DND-41 (cell line): ENCODE data around the gene VSIG1.

Experiments used
- ATAC-seq: fragments of 200-7000 bp; cut with Tn5 transposase; 3 replicates; pipeline ENCODE4 v1.9.1; 2021; ENCODE audit warnings: low read depth; ENCODE audit not compliant: insufficient read depth
- DNase-seq: peaks from one replicate; pipeline ENCODE4 v3.0.0-alpha.2; 2020
- H2AFZ ChIP-seq: 2 replicates; pipeline ENCODE4 v1.6.0; 2012; ENCODE audit warnings: low read depth, low read length
- H3K27ac ChIP-seq: 2 replicates; pipeline ENCODE4 v1.5.1; 2012; ENCODE audit warnings: low read length, inconsistent platforms
- H3K27me3 ChIP-seq: fragments of 200-600 bp; sonication (generic); 2 replicates; pipeline ENCODE4 v1.6.0; 2012; ENCODE audit warnings: low read length, mild to moderate bottlenecking, inconsistent platforms; ENCODE audit not compliant: insufficient read depth, poor library complexity
- H3K36me3 ChIP-seq: 2 replicates; pipeline ENCODE4 v1.5.1; 2012; ENCODE audit warnings: low read length, inconsistent platforms; ENCODE audit not compliant: insufficient read depth
- H3K4me1 ChIP-seq: 2 replicates; pipeline ENCODE4 v1.5.1; 2012; ENCODE audit warnings: mild to moderate bottlenecking, low read length; ENCODE audit not compliant: insufficient read depth
- H3K4me2 ChIP-seq: 2 replicates; pipeline ENCODE4 v1.6.0; 2012; ENCODE audit warnings: mild to moderate bottlenecking, moderate library complexity, low read length, inconsistent platforms; ENCODE audit not compliant: insufficient read depth
- H3K4me3 ChIP-seq, 2 experiments: fragments of 200-600 bp in 1 of 2; shearing (Covaris generic) in 1 of 2; 2 replicates each; pipeline ENCODE4 v1.5.1; 2012 to 2016; ENCODE audit warnings: inconsistent platforms in 2 of 2, low read length in 2 of 2, mild to moderate bottlenecking in 2 of 2, low read depth in 1 of 2, moderate library complexity in 1 of 2
- H3K79me2 ChIP-seq: 2 replicates; pipeline ENCODE4 v1.6.0; 2012; ENCODE audit warnings: low read length, inconsistent platforms; ENCODE audit not compliant: insufficient read depth
- H3K9ac ChIP-seq: 2 replicates; pipeline ENCODE4 v1.6.0; 2012; ENCODE audit warnings: low read depth, mild to moderate bottlenecking, inconsistent platforms, low read length, moderate library complexity
- H3K9me3 ChIP-seq: 2 replicates; pipeline ENCODE4 v1.5.1; 2012; ENCODE audit warnings: low read length, moderate library complexity, mild to moderate bottlenecking, inconsistent platforms; ENCODE audit not compliant: insufficient read depth, severe bottlenecking
- H4K20me1 ChIP-seq: 2 replicates; pipeline ENCODE4 v1.6.0; 2012; ENCODE audit warnings: low read length; ENCODE audit not compliant: insufficient read depth
- CTCF ChIP-seq: IDR thresholded peaks from 2 replicates; pipeline ENCODE4 v1.5.1; 2012; ENCODE audit warnings: borderline replicate concordance, low read length, moderate library complexity, mild to moderate bottlenecking; ENCODE audit not compliant: poor library complexity, severe bottlenecking; ENCODE audit errors: extremely low read depth
- EZH2 ChIP-seq: IDR thresholded peaks from 3 replicates; pipeline ENCODE4 v1.6.1; 2012; ENCODE audit warnings: borderline replicate concordance, low read depth, mild to moderate bottlenecking, moderate library complexity, low read length, inconsistent platforms; ENCODE audit not compliant: severe bottlenecking

Gene VSIG1

GRCh38 chrX:108064001-108064400 lies 19.1 kb downstream of the VSIG1 start:
- DNase-seq (no peak), ATAC-seq (no peak)
- Histone ChIP-seq H3K4me2 (no peak overlapping the region), H3K79me2 (no peaks in the 10 kb centered on the region), H3K4me3 (no peak overlapping the region), H2AFZ (no peak overlapping the region), H3K9ac (no peak overlapping the region), H3K27ac (no peak overlapping the region), H3K36me3 (no peaks in the 10 kb centered on the region), H3K27me3 (no peaks in the 10 kb centered on the region), H3K4me1 (no peaks in the 10 kb centered on the region), H3K9me3 (no peaks in the 10 kb centered on the region), H4K20me1 (no peaks in the 10 kb centered on the region)
- TF ChIP-seq CTCF (no peak), EZH2 (no peak)

- Histone ChIP-seq H3K4me2 (no peak overlapping the region), H3K9me3 (no peaks in the 10 kb centered on the region), H3K27ac (no peak overlapping the region), H3K27me3 (no peaks in the 10 kb centered on the region), H3K4me1 (no peaks in the 10 kb centered on the region), H3K4me3 (no peak overlapping the region), H3K9ac (no peak overlapping the region), H3K36me3 (no peaks in the 10 kb centered on the region), H4K20me1 (no peaks in the 10 kb centered on the region), H3K79me2 (no peaks in the 10 kb centered on the region), H2AFZ (no peak overlapping the region)
- no peak for ATAC-seq
- DNase-seq: no peak
- TF ChIP-seq EZH2 (no peak), CTCF (no peak)
These were observed 19.7 kb downstream of the VSIG1 start for GRCh38 chrX:108064613-108065012.

- H4K20me1 ChIP-seq: no peaks in the 10 kb centered on the region
- H3K9ac ChIP-seq: no peak overlapping the region
- TF ChIP-seq EZH2 (no peak), CTCF (no peak)
- H3K4me2 ChIP-seq: no peak overlapping the region
- H3K9me3 ChIP-seq: no peaks in the 10 kb centered on the region
- no peak overlapping the region for H3K4me3 ChIP-seq
- no peak overlapping the region for H2AFZ ChIP-seq
- H3K79me2 ChIP-seq: no peaks in the 10 kb centered on the region
- H3K27ac ChIP-seq: no peak overlapping the region
- no peaks in the 10 kb centered on the region for H3K27me3 ChIP-seq
- DNase-seq: no peak
- ATAC-seq: no peak
- no peaks in the 10 kb centered on the region for H3K4me1 ChIP-seq
- H3K36me3 ChIP-seq: no peaks in the 10 kb centered on the region
These were observed 23.3 kb downstream of the VSIG1 start for GRCh38 chrX:108068121-108068520.

- H4K20me1 ChIP-seq: no peaks in the 10 kb centered on the region
These were observed 26.0 kb downstream of the VSIG1 start for GRCh38 chrX:108070891-108071290.

More at GRCh38 chrX:108070891-108071290, 26.0 kb downstream of the VSIG1 start:
- no peaks in the 10 kb centered on the region for H3K4me1 ChIP-seq
- H3K27ac ChIP-seq: no peak overlapping the region
- no peaks in the 10 kb centered on the region for H3K27me3 ChIP-seq
- ATAC-seq (no peak), DNase-seq (no peak)
- TF ChIP-seq EZH2: no peak
- no peak for TF ChIP-seq CTCF
- H2AFZ ChIP-seq: no peak overlapping the region
- no peak overlapping the region for H3K4me2 ChIP-seq
- H3K9me3 ChIP-seq: no peaks in the 10 kb centered on the region
- no peaks in the 10 kb centered on the region for H3K36me3 ChIP-seq
- H3K9ac ChIP-seq: no peak overlapping the region
- no peaks in the 10 kb centered on the region for H3K79me2 ChIP-seq
- no peak overlapping the region for H3K4me3 ChIP-seq
